GM12891 (cell line): ENCODE measurements around the gene ANKMY1.

Source experiments
- PAX5 ChIP-seq: IDR thresholded peaks from 2 replicates; pipeline ENCODE4 v1.6.1; 2011; ENCODE audit warnings: low read length, moderate library complexity, mild to moderate bottlenecking; ENCODE audit not compliant: insufficient read depth, severe bottlenecking
- POLR2A ChIP-seq: IDR thresholded peaks from 2 replicates; pipeline ENCODE4 v1.6.1; 2011; ENCODE audit warnings: low read depth, low read length, control low read depth
- POLR2AphosphoS5 ChIP-seq: IDR thresholded peaks from 2 replicates; pipeline ENCODE4 v1.6.1; 2011; ENCODE audit warnings: low read depth, low read length, control low read depth
- SPI1 ChIP-seq: IDR thresholded peaks from 2 replicates; pipeline ENCODE4 v1.6.1; 2011; ENCODE audit warnings: low read depth, low read length, control low read depth
- TAF1 ChIP-seq: IDR thresholded peaks from 2 replicates; pipeline ENCODE4 v1.6.1; 2011; ENCODE audit warnings: low read depth, low read length, control low read depth

GRCh38 chr2:240467149-240467642, 90.6 kb downstream of the ANKMY1 start:
- TF ChIP-seq POLR2AphosphoS5 (no peak), POLR2A (no peak), TAF1 (no peak), PAX5 (no peak), SPI1 (no peak)
